IPS DF 6.9 (cell line): Measurements from ENCODE around the gene CHN1.

Experiments
- DNase-seq: peaks from one replicate; pipeline ENCODE4 v3.0.0-alpha.2; 2013; ENCODE audit warnings: low read depth, low spot score
- H3K27ac ChIP-seq: one replicate; pipeline ENCODE4 v1.5.1; 2013; ENCODE audit warnings: low read length, control low read depth
- H3K27me3 ChIP-seq: 2 replicates; pipeline ENCODE4 v1.6.1; 2013; ENCODE audit warnings: mild to moderate bottlenecking, low read length; ENCODE audit not compliant: control insufficient read depth, insufficient read depth
- H3K36me3 ChIP-seq: 2 replicates; pipeline ENCODE4 v1.6.1; 2013; ENCODE audit warnings: low read length; ENCODE audit not compliant: control insufficient read depth, insufficient read depth
- H3K4me1 ChIP-seq: 2 replicates; pipeline ENCODE4 v1.6.1; 2013; ENCODE audit warnings: low read length; ENCODE audit not compliant: control insufficient read depth, insufficient read depth
- H3K4me3 ChIP-seq: 2 replicates; pipeline ENCODE4 v1.5.1; 2013; ENCODE audit warnings: mild to moderate bottlenecking, low read length
- H3K9me3 ChIP-seq: 2 replicates; pipeline ENCODE4 v1.6.1; 2013; ENCODE audit warnings: low read length, inconsistent platforms; ENCODE audit not compliant: control insufficient read depth, insufficient read depth
- WGBS: extraction: QIAGEN DNeasy Blood & Tissue Kit; methylation state at CpG from one replicate; pipeline ENCODE4 v1.1.7; 2013; ENCODE audit warnings: mixed read lengths, missing lambda C conversion rate; ENCODE audit not compliant: insufficient read length, insufficient coverage; 5-methylcytosine and 5-hydroxymethylcytosine counted together

CHN1 gene

DNA sequence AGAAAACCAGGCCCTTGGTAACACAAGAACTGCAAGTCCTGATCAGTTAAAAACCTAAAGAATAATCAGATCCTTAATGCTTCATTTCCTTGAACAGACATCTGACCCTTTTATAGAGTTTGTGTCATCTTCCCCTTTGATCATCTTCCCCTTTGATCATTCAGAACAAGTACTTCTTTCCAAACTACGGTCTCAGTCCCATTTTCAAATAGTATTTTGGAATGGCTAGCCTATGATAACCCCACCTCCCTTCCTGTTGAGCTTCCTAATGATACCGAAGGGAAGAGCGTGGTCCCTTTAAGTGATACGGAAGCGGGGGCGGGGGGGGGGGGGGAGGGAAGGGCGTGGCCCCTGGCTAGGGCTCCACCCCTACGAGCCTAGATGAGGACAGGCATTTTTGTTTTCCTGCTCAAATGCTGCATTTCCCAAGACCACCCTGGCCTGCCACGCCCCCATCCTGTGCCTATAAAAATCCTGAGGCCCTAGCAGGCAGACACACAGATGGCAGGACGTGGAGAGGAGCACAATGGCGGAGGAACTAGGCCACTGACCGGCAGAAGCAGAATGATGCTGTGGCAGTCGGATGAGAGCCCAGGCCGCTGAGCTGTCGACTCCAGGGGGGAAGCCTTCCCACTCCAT is 216.8 kb downstream of the CHN1 start:
- H3K27ac ChIP-seq, result no peak overlapping the region
- no peaks in the 10 kb centered on the region for H3K9me3 ChIP-seq
- H3K36me3 ChIP-seq, result no peaks in the 10 kb centered on the region
- peaks cover 7% of the 10 kb centered on the region for H3K4me1 ChIP-seq
- no CpG with 5 or more reads among the region's 15 CpGs for WGBS
- H3K4me3 ChIP-seq, result no peak overlapping the region
- H3K27me3 ChIP-seq, result no peaks in the 10 kb centered on the region
- DNase-seq, result no peak

GRCh38 chr2:174787487-174788205 is 217.5 kb downstream of the CHN1 start:
- no peak overlapping the region for H3K4me3 ChIP-seq
- H3K9me3 ChIP-seq, result no peaks in the 10 kb centered on the region
- H3K27ac ChIP-seq, result no peak overlapping the region
- no peaks in the 10 kb centered on the region for H3K36me3 ChIP-seq
- DNase-seq, result peak; percentile 95
- WGBS, result no CpG with 5 or more reads among the region's 5 CpGs
- peaks cover 7% of the 10 kb centered on the region for H3K4me1 ChIP-seq
- no peaks in the 10 kb centered on the region for H3K27me3 ChIP-seq

DNA sequence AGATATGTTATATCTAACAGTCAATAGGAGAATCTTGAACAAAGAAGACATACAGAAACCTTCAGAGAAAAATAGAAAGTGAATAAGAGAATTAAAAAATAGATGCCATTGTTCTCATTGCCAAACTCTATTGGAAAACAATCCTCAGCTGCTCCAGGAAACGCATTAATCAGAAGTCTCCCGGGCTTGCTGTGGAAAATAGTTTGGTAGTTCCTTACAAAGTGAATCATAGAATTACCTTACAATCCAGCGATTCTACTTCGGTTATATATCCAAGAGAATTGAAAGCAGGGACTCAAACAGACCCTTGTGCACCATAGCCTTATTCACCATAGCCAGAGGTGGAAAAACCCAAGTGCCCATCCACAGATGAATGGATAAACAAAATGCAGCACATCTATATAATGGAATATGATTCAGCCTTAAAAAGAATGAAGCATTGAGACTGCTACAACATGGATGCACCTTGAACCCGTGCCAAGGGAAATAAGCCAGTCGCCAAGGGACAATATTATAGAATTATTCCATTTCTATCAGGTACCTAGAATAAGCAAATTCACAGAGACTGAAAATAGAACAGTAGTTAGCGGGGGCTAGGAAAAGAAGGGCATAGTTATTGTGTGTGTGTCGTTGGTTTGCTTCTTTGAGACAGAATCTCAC is 219.0 kb downstream of the CHN1 start:
- Histone ChIP-seq H3K4me3 (no peak overlapping the region), H3K4me1 (peaks cover 4% of the 10 kb centered on the region), H3K27me3 (no peaks in the 10 kb centered on the region), H3K27ac (no peak overlapping the region), H3K9me3 (no peaks in the 10 kb centered on the region), H3K36me3 (no peaks in the 10 kb centered on the region)
- WGBS, result no CpG with 5 or more reads among the region's 8 CpGs
- no peak for DNase-seq

GRCh38 chr2:174785481-174785880 is 219.7 kb downstream of the CHN1 start:
- Histone ChIP-seq H3K36me3 (no peaks in the 10 kb centered on the region), H3K27ac (no peak overlapping the region), H3K27me3 (no peaks in the 10 kb centered on the region), H3K4me1 (peaks cover 4% of the 10 kb centered on the region), H3K4me3 (no peak overlapping the region), H3K9me3 (no peaks in the 10 kb centered on the region)
- no CpG with 5 or more reads among the region's 3 CpGs for WGBS
- DNase-seq, result no peak

- no peaks in the 10 kb centered on the region for H3K36me3 ChIP-seq
- H3K27me3 ChIP-seq, result no peaks in the 10 kb centered on the region
- no peak overlapping the region for H3K27ac ChIP-seq
- peaks cover 4% of the 10 kb centered on the region for H3K4me1 ChIP-seq
- no peak for DNase-seq
- H3K4me3 ChIP-seq, result no peak overlapping the region
- WGBS, result no CpG with 5 or more reads among the region's 5 CpGs
- no peaks in the 10 kb centered on the region for H3K9me3 ChIP-seq
Observed at GRCh38 chr2:174784909-174785308, 220.3 kb downstream of the CHN1 start.

DNA sequence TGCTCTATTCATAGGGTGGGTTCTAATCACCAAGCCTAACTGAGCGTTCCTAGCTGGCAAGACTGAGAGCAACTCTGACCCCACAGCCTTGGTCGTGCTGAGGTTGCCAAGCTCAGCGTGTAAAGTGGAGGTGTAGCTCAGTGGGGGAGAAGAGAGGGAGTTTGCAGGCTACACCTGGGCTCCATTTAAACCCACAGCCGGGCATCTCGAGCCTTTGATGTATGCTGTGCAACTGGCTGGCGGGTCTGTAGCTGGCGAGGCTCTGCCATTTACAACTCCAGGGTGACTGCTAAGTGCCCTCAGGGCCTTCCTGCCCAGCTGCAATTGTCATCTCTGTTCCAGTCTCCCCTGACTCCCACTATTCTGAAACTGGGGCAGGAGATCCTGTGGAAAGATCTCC is 220.9 kb downstream of the CHN1 start:
- WGBS, result no CpG with 5 or more reads among the region's 7 CpGs
- no peaks in the 10 kb centered on the region for H3K27me3 ChIP-seq
- no peak for DNase-seq
- H3K4me3 ChIP-seq, result no peak overlapping the region
- H3K27ac ChIP-seq, result no peak overlapping the region
- no peaks in the 10 kb centered on the region for H3K36me3 ChIP-seq
- no peaks in the 10 kb centered on the region for H3K9me3 ChIP-seq
- peaks cover 4% of the 10 kb centered on the region for H3K4me1 ChIP-seq

GRCh38 chr2:174781996-174782395 is 223.2 kb downstream of the CHN1 start:
- WGBS, result no CpG with 5 or more reads among the region's 11 CpGs
- Histone ChIP-seq H3K9me3 (no peaks in the 10 kb centered on the region), H3K36me3 (no peaks in the 10 kb centered on the region), H3K27me3 (no peaks in the 10 kb centered on the region), H3K27ac (no peak overlapping the region), H3K4me1 (no peaks in the 10 kb centered on the region; the same call in 1 of the 2 replicates), H3K4me3 (no peak overlapping the region)
- no peak for DNase-seq

DNA sequence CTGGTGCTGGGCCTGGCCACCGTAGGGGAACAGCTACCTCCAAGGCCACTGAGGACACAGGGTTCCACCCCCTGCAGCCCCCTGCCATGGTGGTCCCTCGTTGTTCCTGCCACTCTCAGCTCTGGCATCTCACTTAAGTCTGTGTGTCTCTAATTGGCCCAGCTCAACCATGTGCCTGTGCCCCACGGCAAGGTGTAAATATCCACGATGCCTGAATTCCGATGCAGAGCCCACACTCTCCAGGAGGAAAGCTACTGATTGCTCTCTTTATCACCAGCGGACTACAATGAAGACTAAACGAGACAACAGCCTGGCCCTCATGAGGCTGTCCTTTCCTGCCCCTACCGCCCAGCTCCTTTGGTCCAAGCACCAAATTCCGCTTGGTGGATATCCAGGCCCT is 223.9 kb downstream of the CHN1 start:
- Histone ChIP-seq H3K4me3 (no peak overlapping the region), H3K4me1 (no peaks in the 10 kb centered on the region; the same call in 1 of the 2 replicates), H3K36me3 (no peaks in the 10 kb centered on the region), H3K27ac (no peak overlapping the region), H3K9me3 (no peaks in the 10 kb centered on the region), H3K27me3 (no peaks in the 10 kb centered on the region)
- whole genome bisulfite sequencing, result no CpG with 5 or more reads among the region's 9 CpGs
- no peak for DNase-seq

DNA sequence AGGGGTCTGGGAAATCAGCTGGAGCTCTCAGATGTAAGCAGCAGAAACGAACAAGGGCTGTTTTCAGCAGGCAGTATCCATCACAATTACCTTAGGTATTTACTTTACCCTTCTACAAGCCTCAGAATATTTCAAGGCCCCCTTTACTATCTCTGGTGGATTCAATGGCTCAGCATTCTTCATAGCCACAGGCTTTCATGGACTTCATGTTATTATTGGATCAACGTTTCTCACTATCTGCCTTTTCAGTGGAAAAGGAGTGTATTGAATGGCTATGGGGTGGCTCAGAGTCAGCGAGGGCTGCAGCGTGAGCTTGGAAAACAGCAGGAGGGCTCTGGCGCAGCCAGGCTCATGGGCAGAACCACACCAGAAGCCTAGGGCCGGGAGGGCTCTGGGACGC is 224.3 kb downstream of the CHN1 start:
- H3K9me3 ChIP-seq, result no peaks in the 10 kb centered on the region
- no peak overlapping the region for H3K4me3 ChIP-seq
- no peaks in the 10 kb centered on the region for H3K27me3 ChIP-seq
- no peak overlapping the region for H3K27ac ChIP-seq
- WGBS, result no CpG with 5 or more reads among the region's 7 CpGs
- H3K4me1 ChIP-seq, result peaks cover under 1% of the 10 kb centered on the region; the same call in 1 of the 2 replicates
- no peaks in the 10 kb centered on the region for H3K36me3 ChIP-seq
- no peak for DNase-seq

DNA sequence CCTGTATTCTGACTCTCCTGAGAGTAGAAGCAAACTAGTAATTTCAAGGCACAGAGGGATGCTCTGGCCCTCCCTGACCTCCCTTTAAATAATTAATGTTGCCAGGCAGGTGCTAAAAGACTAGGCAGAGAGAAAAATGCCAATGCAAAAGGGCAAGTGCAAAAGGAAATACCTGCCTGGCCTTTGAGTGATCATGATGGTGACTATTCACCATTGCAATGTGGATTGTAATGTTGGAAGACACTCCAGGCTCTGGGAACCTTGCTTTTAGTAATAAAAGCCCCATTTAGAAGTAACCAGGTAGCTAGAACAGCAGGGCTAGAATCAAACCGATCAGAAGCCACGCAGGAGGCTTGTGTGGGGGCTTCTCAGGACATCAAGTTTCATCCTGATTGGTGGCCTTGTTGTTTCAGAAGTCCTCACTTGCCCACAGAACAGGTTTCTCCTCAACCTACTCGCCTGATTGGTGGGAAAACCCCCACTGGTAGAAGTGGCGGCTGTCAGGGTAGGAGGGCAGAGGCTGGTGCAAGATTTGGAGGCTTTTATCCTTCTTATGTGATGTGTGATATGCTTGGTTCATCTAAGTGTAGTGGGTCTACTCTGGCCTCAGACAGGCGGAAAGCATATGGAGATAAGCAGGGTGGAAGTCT is 224.9 kb downstream of the CHN1 start:
- peaks cover 2% of the 10 kb centered on the region; the same call in 1 of the 2 replicates for H3K4me1 ChIP-seq
- H3K9me3 ChIP-seq, result no peaks in the 10 kb centered on the region
- no peak overlapping the region for H3K27ac ChIP-seq
- WGBS, result no CpG with 5 or more reads among the region's 5 CpGs
- H3K36me3 ChIP-seq, result no peaks in the 10 kb centered on the region
- no peak for DNase-seq
- no peaks in the 10 kb centered on the region for H3K27me3 ChIP-seq
- no peak overlapping the region for H3K4me3 ChIP-seq
